Astrocyte (in vitro differentiated cells and primary cell): ENCODE measurements around the gene PCBP3. TPM values are rescaled to one million over a fixed set of nuclear protein-coding genes. Genes with fewer than 3 reads are reported as not detected.

ENCODE experiments used
- DNase-seq: peaks from one replicate; pipeline ENCODE4 v3.0.0-alpha.2; 2010; ENCODE audit warnings: low read depth
- FAIRE-seq: peaks from 2 replicates; lab custom pipeline; 2011; peaks lifted over from hg19 to GRCh38; lab: Jason Lieb, UNC
- H2AFZ ChIP-seq: 2 replicates; pipeline ENCODE4 v1.6.0; 2012; ENCODE audit warnings: low read depth, low read length, inconsistent platforms
- H3K27ac ChIP-seq: 2 replicates; pipeline ENCODE4 v1.5.1; 2011; ENCODE audit warnings: low read depth, low read length, inconsistent platforms
- H3K27me3 ChIP-seq: 2 replicates; pipeline ENCODE4 v1.6.0; 2011; ENCODE audit warnings: low read length, inconsistent platforms; ENCODE audit not compliant: insufficient read depth
- H3K36me3 ChIP-seq: 2 replicates; pipeline ENCODE4 v1.5.1; 2011; ENCODE audit warnings: low read length, inconsistent platforms; ENCODE audit not compliant: insufficient read depth
- H3K4me1 ChIP-seq: 2 replicates; pipeline ENCODE4 v1.5.1; 2011; ENCODE audit warnings: low read length, inconsistent platforms; ENCODE audit not compliant: insufficient read depth
- H3K4me2 ChIP-seq: 2 replicates; pipeline ENCODE4 v1.6.0; 2012; ENCODE audit warnings: low read length, inconsistent platforms
- H3K4me3 ChIP-seq: 2 replicates; pipeline ENCODE4 v1.5.1; 2011; ENCODE audit warnings: low read depth, mild to moderate bottlenecking, low read length, inconsistent platforms; ENCODE audit not compliant: insufficient read depth
- H3K79me2 ChIP-seq: 2 replicates; pipeline ENCODE4 v1.6.0; 2012; ENCODE audit warnings: mild to moderate bottlenecking, low read length, inconsistent platforms; ENCODE audit not compliant: insufficient read depth
- H3K9ac ChIP-seq: 2 replicates; pipeline ENCODE4 v1.6.0; 2012; ENCODE audit warnings: mild to moderate bottlenecking, low read length, inconsistent platforms
- H3K9me3 ChIP-seq: 2 replicates; pipeline ENCODE4 v1.5.1; 2012; ENCODE audit warnings: low read depth, mild to moderate bottlenecking, low read length, inconsistent platforms; ENCODE audit not compliant: insufficient read depth
- H4K20me1 ChIP-seq: 2 replicates; pipeline ENCODE4 v1.6.0; 2012; ENCODE audit warnings: low read length, inconsistent platforms; ENCODE audit not compliant: insufficient read depth
- H3K27ac Mint-ChIP-seq: one replicate; pipeline ENCODE4 v1.8.0; 2021; ENCODE audit warnings: mild to moderate bottlenecking, mixed read lengths; ENCODE audit not compliant: unreplicated experiment
- H3K27me3 Mint-ChIP-seq: one replicate; pipeline ENCODE4 v1.8.0; 2021; ENCODE audit warnings: low read depth, mixed read lengths; ENCODE audit not compliant: unreplicated experiment
- H3K36me3 Mint-ChIP-seq: one replicate; pipeline ENCODE4 v1.8.0; 2021; ENCODE audit warnings: low read depth, mixed read lengths; ENCODE audit not compliant: unreplicated experiment
- H3K4me1 Mint-ChIP-seq: one replicate; pipeline ENCODE4 v1.8.0; 2021; ENCODE audit warnings: low read depth, mixed read lengths; ENCODE audit not compliant: unreplicated experiment
- H3K4me3 Mint-ChIP-seq: one replicate; pipeline ENCODE4 v1.8.0; 2021; ENCODE audit warnings: mild to moderate bottlenecking, moderate library complexity, mixed read lengths; ENCODE audit not compliant: unreplicated experiment
- H3K9me3 Mint-ChIP-seq: one replicate; pipeline ENCODE4 v1.8.0; 2021; ENCODE audit warnings: mild to moderate bottlenecking, mixed read lengths; ENCODE audit not compliant: unreplicated experiment
- CTCF ChIP-seq: IDR thresholded peaks from 2 replicates; pipeline ENCODE4 v1.5.1; 2011; ENCODE audit warnings: low read depth, mild to moderate bottlenecking, inconsistent platforms, low read length, moderate library complexity; ENCODE audit not compliant: insufficient read depth
- EZH2 ChIP-seq: IDR thresholded peaks from 2 replicates; pipeline ENCODE4 v1.6.1; 2012; ENCODE audit warnings: mild to moderate bottlenecking, low read length, inconsistent platforms; ENCODE audit not compliant: insufficient read depth
- total RNA-seq: library from RNA; stranded (reverse); gene quantifications from 2 replicates; pipeline ENCODE4 v1.2.1, GENCODE V29; 2021

Gene PCBP3
- total RNA-seq, 1 donor from 2014 or later = 1.8 TPM

- Mint-ChIP-seq H3K27me3 (peaks cover 28% of the 10 kb centered on the region), H3K36me3 (no peaks in the 10 kb centered on the region), H3K4me1 (peaks cover 2% of the 10 kb centered on the region), H3K27ac (no peak overlapping the region), H3K9me3 (no peaks in the 10 kb centered on the region), H3K4me3 (no peak overlapping the region)
- Histone ChIP-seq H3K9ac (no peak overlapping the region), H2AFZ (no peak overlapping the region), H3K9me3 (peaks cover 3% of the 10 kb centered on the region), H4K20me1 (no peaks in the 10 kb centered on the region), H3K36me3 (no peaks in the 10 kb centered on the region), H3K27me3 (no peaks in the 10 kb centered on the region), H3K4me3 (no peak overlapping the region), H3K4me1 (no peaks in the 10 kb centered on the region), H3K79me2 (no peaks in the 10 kb centered on the region), H3K27ac (no peak overlapping the region), H3K4me2 (no peak overlapping the region)
- no peak for TF ChIP-seq EZH2
- no peak for TF ChIP-seq CTCF
- DNase-seq = no peak
- FAIRE-seq = no peak
Observed at GRCh38 chr21:45920824-45921600, 277.5 kb downstream of the PCBP3 start.

- no peaks in the 10 kb centered on the region for H3K4me1 ChIP-seq
- Mint-ChIP-seq H3K9me3 (no peaks in the 10 kb centered on the region), H3K4me3 (no peak overlapping the region), H3K4me1 (no peaks in the 10 kb centered on the region), H3K27me3 (peaks cover 29% of the 10 kb centered on the region), H3K36me3 (no peaks in the 10 kb centered on the region), H3K27ac (no peak overlapping the region)
- H4K20me1 ChIP-seq = no peaks in the 10 kb centered on the region
- DNase-seq (no peak), FAIRE-seq (no peak)
- H3K4me3 ChIP-seq = no peak overlapping the region
- H3K9me3 ChIP-seq = peaks cover 3% of the 10 kb centered on the region
- H3K27ac ChIP-seq = no peak overlapping the region
- H3K79me2 ChIP-seq = no peaks in the 10 kb centered on the region
- H3K36me3 ChIP-seq = no peaks in the 10 kb centered on the region
- no peak overlapping the region for H2AFZ ChIP-seq
- TF ChIP-seq EZH2 (no peak), CTCF (no peak)
- no peaks in the 10 kb centered on the region for H3K27me3 ChIP-seq
- no peak overlapping the region for H3K9ac ChIP-seq
- H3K4me2 ChIP-seq = no peak overlapping the region
Observed at GRCh38 chr21:45921917-45922316, 278.4 kb downstream of the PCBP3 start.

- TF ChIP-seq EZH2 = no peak
- TF ChIP-seq CTCF = no peak
- no peak overlapping the region for H3K4me3 Mint-ChIP-seq
- Histone ChIP-seq H3K4me1 (no peaks in the 10 kb centered on the region), H3K4me3 (no peak overlapping the region), H3K9me3 (peaks cover 3% of the 10 kb centered on the region), H3K9ac (no peak overlapping the region), H3K4me2 (no peak overlapping the region), H3K36me3 (no peaks in the 10 kb centered on the region), H3K27me3 (no peaks in the 10 kb centered on the region), H4K20me1 (no peaks in the 10 kb centered on the region), H2AFZ (no peak overlapping the region), H3K79me2 (no peaks in the 10 kb centered on the region), H3K27ac (no peak overlapping the region)
- H3K9me3 Mint-ChIP-seq = no peaks in the 10 kb centered on the region
- H3K4me1 Mint-ChIP-seq = no peaks in the 10 kb centered on the region
- FAIRE-seq = no peak
- H3K27me3 Mint-ChIP-seq = peaks cover 24% of the 10 kb centered on the region
- H3K36me3 Mint-ChIP-seq = no peaks in the 10 kb centered on the region
- H3K27ac Mint-ChIP-seq = no peak overlapping the region
- DNase-seq = no peak
Observed at GRCh38 chr21:45922648-45923047, 279.1 kb downstream of the PCBP3 start.
